ENCODE data around the gene DCDC2B.

GRCh38 chr1:32246888-32247273 lies 38.0 kb downstream of the DCDC2B start, which contains the start of gene FAM167B:
- TF ChIP-seq EZH2 (IDR thresholded peaks at IDR 0.05; ENCODE audit: borderline replicate concordance, low read depth, low read length, severe bottlenecking): no peak
- no peak for TF ChIP-seq CTCF (IDR thresholded peaks at IDR 0.05; ENCODE audit: borderline replicate concordance, extremely low read depth, low read length, poor library complexity, severe bottlenecking)

Data from DND-41 (cell line).